Right lung (tissue), 10 donors: ENCODE measurements around the gene DYNLT4. TPM values are rescaled to one million over a fixed set of nuclear protein-coding genes. Genes with fewer than 3 reads are reported as not detected.
"Not testable (repeated sequence)": the region's sequence is repeated elsewhere in the genome, so short reads cannot be mapped to it uniquely, and the experiment has no call there.

Experiments used
- DNase-seq, 2 donors: peaks; one replicate each; pipeline ENCODE4 v3.0.0-alpha.2; 2013
- long read RNA-seq, 8 donors: transcript quantifications; one replicate each; lab custom pipeline, GENCODE V29; 2026
- polyA plus RNA-seq, 5 donors: library from polyadenylated mRNA; unstranded; fragments of 120-200 nt; gene quantifications; one replicate each; pipeline versions ENCODE4 v1.2.1 to v1.2.3, GENCODE V29; 2013; ENCODE audit warnings: inconsistent platforms in 1 of 5, low replicate concordance in 1 of 5; ENCODE audit not compliant: insufficient read length in 5 of 5, insufficient read depth in 1 of 5

Gene DYNLT4, protein sequence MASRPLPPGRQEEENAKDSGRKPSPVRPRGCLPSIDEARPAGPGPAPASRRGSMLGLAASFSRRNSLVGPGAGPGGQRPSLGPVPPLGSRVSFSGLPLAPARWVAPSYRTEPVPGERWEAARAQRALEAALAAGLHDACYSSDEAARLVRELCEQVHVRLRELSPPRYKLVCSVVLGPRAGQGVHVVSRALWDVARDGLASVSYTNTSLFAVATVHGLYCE
- polyA plus RNA-seq: 1 to 10 TPM in 1 of 5 donors, under 1 TPM in 4; 0.34 to 2.0 (median 0.74) TPM
- long read RNA-seq, donor 1, transcript TCTEX1D4-201 (1 exons, 763 nt): major isoform, 14 of 14 reads
- long read RNA-seq, donor 1, partial matches to known transcripts: 0 of 14 reads
- long read RNA-seq, donor 1, other reads (novel, unspliced or antisense): 0 of 14 reads
- long read RNA-seq, donor 2, partial matches to known transcripts: 0 of 4 reads
- long read RNA-seq, donor 2, other reads (novel, unspliced or antisense): 0 of 4 reads
- long read RNA-seq, donor 3, transcript TCTEX1D4-201 (1 exons, 763 nt): major isoform, 7 of 7 reads
- long read RNA-seq, donor 3, partial matches to known transcripts: 0 of 7 reads
- long read RNA-seq, donor 3, other reads (novel, unspliced or antisense): 0 of 7 reads
- long read RNA-seq, donor 4, partial matches to known transcripts: 0 of 2 reads
- long read RNA-seq, donor 4, other reads (novel, unspliced or antisense): 0 of 2 reads
- long read RNA-seq, donor 5, partial matches to known transcripts: 0 of 3 reads
- long read RNA-seq, donor 5, other reads (novel, unspliced or antisense): 0 of 3 reads
- long read RNA-seq, donor 6, transcript TCTEX1D4-201 (1 exons, 763 nt): major isoform, 16 of 16 reads
- long read RNA-seq, donor 6, partial matches to known transcripts: 0 of 16 reads
- long read RNA-seq, donor 6, other reads (novel, unspliced or antisense): 0 of 16 reads
- long read RNA-seq, donor 7, transcript TCTEX1D4-201 (1 exons, 763 nt): major isoform, 12 of 12 reads
- long read RNA-seq, donor 7, partial matches to known transcripts: 0 of 12 reads
- long read RNA-seq, donor 7, other reads (novel, unspliced or antisense): 0 of 12 reads
- long read RNA-seq, donor 8, partial matches to known transcripts: 0 of 2 reads
- long read RNA-seq, donor 8, other reads (novel, unspliced or antisense): 0 of 2 reads

DNA sequence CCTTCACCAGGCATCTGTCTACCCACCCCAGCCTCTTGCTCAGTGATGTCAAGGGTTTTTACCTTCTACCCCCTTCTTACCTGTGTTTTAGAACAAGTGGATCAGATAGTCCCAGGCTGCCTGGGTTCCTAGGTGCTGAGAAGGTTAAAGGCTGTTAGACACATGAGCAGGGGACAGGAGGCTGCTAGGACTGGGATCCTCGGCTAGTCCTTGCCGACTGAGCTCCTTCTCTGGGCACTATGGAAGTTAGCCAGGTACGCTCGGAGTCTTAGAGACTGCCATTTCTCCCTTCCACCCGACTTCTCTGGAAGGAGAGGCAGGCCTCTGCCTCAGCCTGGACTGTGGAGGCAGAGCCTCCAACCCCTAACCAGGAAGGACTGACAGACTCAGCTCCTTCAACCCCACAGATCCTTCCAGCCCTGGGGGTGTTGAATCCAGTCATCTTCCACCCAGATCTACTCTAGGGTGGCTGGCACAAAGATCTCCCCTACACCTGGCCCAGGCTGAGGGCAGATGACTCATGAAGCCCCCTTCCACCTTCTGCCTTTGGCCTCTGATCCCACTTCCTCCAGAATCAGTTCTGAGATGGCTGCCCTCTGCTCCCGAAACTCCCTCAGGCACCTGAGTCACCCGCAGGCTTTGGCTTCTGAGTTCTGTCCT lies at the start of gene DYNLT4:
Gene DYNLT4, minus strand, starts transcription at position 648 of the 660 bp plus-strand sequence. CDS start 683 bp downstream, outside the sequence.
- no peak for DNase-seq

DNA sequence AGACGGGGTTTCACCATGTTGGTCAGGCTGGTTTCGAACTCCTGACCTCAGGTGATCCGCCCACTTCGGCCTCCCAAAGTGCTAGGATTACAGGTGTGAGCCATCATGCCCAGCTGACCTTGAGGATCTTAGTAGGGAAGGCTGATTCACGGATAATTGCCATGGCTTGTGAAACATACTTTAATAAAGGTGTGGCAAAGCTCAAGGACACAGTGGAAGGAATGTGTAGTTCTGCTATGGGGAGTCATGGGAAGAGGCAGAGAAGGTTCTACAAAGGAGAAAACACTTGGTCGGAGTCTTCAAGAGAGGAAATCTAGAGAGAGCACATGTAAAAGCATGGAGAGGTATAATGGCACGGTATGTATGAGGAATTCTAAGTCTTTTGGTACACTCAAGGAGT lies 48.6 kb upstream of the DYNLT4 start:
- DNase-seq: no peak

DNA sequence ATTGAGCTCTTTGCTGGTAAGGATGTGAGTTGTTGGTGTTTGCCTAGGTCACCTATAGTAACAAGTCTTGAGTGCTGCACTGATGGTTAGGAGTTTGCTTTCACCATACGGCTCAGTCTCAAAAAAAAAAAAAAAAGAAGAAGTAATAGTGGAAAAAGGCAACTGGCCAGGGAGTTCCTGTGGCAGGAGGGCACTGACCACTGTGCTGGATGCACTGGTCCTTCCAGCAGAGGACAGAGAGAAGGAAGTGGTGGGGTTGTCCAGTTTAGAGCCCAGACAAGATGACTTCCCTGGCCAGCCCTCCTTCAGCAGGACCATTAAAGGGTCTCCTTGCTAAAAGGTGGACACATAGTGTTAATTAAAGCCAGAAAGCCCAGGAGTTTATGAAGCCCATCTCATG lies 47.8 kb upstream of the DYNLT4 start:
- DNase-seq: no peak

DNA sequence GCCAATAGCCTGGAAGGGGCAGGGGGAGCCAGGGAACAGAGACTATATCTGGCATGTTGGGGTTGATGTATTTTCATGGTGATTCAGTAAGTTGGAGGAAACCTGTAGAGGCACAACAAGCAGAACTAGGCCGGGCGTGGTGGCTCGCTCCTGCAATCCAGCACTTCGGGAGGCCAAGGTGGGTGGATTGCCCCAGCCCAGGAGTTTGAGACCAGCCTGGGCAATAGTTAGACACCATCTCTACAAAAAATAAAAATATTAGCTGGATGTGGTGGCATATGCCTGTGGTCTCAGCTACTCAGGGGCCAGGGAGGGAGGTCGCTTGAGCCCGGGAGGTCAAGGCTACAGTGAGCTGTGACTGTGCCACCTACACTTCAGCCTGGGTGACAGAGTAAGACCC lies 46.0 kb upstream of the DYNLT4 start:
- DNase-seq: no peak

DNA sequence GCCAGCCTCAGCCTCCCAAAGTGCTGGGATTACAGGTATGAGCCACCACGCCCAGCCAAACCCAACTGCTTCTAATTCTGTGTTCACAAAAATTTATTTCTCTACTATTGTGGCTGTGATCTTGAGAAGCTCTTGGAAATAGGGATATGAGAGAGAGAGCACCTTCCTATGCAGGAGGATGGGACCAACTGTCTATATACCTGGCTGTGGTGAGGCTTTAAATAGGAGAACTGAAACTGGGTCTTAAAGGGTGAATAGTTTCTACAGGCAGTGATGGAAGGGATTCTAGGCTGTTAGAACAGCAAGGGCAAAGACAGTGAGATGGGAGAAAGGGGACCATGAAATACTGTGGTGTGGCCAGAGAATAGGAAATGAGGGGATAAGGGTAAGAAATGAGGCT lies 44.2 kb upstream of the DYNLT4 start:
- DNase-seq: no peak

DNA sequence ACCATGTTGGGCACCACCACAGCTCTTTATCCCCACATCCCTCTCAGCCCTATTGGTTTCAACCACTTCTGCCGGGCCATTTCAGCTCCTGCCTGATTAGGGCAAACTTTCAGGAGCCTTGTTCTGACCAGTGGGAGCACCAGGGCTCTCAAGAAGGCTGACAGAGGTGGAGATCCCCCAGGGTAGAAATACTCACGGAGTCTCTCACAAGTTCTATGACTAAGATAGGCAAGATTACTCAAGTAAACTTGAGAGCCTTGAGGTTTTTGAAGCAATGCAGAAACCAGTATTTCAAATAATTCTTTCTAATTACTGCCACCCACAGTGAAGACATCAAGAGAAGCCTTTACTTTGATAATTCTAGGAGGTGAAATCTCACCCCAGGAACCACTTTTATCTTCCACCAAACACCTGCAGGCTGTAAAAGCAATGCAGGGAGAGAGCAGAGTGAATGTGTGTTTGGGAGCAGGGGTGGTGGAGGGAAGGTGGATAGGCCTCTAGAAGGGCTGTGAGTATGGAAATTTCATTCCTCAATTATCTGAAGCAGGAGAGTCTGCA lies 42.5 kb upstream of the DYNLT4 start:
- no peak for DNase-seq

DNA sequence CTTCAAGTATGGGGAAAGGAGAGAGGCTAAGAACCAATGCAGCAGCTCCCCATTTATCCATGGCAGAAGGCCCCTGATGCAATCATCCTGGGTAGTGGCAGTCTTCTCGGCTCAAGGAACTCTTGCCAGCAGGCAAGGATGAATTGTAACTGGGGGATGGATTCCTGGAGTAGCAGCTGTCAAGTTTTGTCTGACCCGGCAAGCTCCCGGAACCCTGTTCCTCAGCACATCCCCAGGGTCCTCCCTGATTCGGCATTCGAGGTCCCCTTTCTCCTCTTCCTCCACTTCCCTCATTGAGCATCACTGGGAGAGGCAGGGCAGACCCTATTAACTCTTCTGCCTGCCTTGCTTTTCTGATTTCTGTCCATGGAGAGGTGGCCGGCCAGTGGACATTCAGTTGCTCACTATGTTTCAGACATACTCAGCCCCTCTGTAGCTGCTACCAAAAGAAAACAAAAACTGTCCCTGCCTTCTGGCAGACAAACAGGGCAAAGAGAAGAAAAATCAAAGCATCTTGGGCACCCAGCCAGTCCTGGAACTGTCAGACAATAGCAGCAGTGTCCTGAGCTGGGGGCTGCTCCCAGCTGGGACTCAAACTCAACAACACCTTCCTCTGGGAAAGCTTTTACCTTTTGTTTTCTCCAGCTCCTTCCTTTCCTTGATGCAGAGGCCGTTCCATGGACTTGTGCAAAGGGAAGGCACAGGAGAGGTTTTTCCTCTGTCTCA lies 41.5 kb upstream of the DYNLT4 start:
- DNase-seq: no peak

DNA sequence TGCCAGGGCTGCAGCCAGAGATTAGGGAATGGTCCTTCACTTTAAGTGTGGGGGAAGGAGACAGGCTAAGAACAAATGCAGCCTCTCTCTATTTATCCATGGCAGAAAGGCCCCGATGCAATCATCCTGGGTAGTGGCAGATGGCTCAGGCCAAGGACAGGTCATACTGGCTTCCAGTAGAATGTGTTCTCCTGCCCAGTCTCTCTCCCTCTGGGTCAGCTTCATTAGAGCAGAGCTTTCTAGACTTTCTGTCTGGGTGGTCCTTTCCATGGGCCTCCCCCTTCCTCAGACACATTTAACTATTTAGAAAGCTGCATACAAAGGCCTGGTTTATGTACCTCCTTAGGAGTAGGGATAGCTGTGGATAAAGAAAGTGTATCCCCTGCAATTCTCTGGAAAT lies 40.7 kb upstream of the DYNLT4 start:
- no peak for DNase-seq

DNA sequence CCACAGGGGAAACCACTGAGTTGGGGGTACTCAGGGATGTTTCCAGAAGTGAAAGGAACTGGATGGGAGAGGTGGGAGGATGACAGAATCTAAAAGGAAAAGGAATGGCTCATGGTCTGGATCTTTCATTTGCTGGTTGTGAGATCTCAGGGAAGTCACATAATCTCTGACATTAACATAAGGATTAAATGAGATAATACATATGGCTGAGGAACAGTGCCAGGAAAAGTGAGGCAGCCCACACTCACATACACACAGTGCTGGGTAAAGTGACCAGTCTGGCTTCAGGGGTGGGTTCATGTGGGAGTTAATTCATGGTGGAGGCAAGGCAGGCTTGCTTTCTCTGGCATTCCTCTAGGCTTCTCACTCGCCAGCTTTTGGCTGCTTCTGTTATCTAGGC lies 39.8 kb upstream of the DYNLT4 start:
- no peak for DNase-seq

DNA sequence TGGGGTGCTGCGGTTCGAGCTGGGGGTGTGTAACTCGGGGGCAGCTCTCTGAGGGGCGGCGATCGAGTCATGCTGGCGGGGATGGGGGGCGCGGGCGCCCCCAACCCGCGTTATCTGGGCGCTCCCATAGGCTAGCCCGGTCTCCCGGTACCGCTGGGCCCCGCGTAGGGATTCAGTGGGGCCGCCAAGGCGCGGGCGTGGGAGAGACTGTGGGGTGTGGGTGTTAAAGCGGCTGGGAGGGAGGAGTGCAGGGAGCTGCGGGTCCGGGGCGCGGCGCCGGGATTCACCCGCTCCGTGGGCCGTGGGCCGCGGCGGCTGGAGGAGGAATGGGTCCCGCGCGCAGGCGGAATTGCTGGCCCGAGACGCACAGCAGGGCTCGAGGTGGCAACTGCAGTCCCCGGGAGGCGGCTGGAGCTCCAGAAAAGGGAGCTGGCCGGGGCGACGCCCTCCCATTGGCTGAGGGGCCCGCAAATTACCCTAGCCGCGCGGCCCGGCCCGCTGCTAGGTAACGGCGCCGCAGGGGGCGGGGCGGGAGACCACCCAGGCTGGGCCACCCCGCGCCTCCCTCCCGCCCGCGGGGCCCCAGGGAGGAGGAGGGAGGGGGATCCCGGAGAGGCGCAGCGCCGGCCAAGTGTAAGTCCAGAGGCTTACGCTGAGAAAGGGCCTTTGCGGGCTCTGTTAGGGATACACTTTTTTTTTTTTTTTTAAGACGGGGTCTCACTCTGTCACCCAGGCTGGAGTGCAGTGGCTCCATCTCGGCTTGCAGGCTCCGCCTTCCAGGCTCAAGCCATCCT lies 35.9 kb upstream of the DYNLT4 start, which contains the start of gene PTCH2:
Gene PTCH2, minus strand, starts transcription at position 392 of the 794 bp plus-strand sequence. Its CDS starts 321 bp downstream, at position 71.
- peak; percentile 90 to 91 for DNase-seq

DNA sequence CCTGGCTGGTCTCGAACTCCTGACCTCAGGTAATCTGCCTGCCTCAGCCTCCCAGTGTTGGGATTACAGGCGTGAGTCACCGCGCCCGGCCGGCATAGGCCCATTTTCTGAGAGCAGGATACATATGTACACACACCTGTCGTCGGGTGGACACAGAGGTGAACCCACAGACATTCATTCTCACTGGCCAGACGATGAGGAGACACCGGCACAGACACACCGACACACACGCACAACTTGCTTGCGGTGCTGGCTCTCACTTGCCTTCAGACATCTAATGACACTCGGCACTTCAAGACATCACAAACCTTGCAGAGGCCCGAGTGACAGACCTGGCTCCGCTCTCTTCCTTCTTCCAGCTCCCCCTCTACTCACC lies 35.3 kb upstream of the DYNLT4 start:
- DNase-seq: no peak

DNA sequence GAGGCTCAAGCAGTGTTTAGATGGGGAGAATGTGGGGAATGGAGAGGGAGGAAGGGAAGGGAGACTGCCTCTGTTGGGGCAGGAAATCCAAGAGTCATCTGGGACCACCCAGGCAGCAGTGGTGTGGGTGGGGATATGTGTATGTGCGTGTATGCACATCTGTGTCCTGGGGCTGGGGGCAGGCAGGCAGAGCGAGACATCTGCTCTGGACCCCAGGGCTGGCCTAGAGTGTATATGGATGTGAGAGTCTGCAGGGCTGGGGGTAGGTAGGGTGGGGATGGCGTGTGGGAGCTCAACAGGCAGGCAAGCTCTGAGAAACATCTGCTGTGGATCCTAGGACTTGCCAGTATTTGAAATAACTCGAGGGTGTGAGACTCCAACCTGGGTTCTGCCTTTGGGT lies 32.4 kb upstream of the DYNLT4 start:
- no peak for DNase-seq

DNA sequence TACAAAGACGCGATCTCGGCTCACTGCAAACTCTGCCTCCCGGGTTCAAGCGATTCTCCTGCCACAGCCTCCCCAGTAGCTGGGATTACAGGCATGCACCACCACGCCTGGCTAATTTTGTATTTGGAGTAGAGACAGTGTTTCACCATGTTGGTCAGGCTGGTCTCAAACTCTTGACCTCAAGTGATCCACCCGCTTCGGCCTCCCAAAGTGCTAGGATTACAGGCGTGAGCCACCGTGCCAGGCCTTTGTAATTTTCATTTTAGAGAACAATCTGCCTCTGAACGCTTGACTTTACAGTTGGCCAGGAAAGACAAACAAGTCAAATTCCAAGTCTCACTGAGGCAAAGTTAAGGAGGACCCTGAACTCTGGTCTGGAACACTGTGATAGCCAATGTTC lies 31.1 kb upstream of the DYNLT4 start:
- DNase-seq: not testable (repeated sequence)

DNA sequence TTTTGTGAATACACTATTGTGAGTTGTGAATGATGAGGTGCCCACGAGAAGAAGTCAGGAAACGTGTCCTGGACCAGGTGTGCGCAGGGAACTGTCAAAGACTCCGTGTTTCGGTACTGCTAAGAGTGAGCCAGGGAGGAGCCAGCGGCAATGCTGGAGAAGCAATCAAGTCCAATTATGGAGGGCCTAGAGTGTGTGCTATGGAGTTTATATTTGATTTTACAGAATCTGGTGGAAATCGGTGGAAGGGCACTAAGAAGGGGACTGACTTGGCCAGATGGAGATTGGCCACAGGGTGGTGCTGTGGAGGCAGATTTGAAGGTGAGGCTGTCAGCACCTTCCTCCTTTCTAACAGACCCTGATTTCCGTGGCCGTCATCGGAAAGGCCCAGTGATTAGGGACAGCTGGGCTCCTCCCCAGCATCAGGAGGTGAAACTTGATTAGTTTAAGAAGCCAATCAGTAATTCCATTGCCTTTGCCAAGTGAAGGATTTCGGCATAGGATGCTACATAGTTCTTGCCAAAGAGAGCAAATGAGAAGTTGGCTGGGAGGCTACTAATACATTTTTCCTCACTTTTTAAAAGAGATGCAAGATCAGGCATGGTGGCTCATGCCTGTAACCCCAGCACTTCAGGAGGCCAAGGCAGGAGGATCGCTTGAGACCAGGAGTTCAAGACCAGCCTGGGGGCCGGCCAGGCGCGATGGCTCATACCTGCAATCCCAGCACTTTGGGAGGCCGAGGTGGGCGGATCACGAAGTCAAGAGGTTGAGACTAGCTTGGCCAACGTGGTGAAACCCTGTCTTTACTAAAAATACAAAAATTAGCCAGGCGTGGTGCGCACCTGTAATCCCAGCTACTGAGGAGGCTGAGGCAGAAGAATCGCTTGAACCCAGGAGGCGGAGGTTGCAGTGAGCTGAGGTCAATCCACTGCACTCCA lies 28.9 kb upstream of the DYNLT4 start:
- DNase-seq: peak in 1 of 2 donors; percentile 74

DNA sequence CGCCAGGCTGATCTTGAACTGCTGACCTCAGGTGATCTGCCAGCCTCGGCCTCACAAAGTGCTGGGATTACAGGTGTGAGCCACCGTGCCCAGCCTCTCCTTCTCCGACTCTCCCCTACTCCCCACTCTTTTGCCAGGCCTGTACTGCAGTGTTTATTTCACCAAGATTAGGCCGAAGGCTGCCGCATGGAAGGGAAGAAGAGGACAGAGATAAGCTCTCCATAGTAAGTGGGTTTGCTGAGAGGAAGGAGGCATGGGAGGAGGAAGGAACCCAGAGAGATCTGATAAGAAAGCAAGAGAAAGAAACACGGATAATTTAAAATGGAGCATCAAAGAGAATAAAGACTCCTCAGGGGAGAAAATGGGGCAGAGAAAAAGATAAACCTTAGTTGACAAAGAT lies 27.2 kb upstream of the DYNLT4 start:
- no peak for DNase-seq

DNA sequence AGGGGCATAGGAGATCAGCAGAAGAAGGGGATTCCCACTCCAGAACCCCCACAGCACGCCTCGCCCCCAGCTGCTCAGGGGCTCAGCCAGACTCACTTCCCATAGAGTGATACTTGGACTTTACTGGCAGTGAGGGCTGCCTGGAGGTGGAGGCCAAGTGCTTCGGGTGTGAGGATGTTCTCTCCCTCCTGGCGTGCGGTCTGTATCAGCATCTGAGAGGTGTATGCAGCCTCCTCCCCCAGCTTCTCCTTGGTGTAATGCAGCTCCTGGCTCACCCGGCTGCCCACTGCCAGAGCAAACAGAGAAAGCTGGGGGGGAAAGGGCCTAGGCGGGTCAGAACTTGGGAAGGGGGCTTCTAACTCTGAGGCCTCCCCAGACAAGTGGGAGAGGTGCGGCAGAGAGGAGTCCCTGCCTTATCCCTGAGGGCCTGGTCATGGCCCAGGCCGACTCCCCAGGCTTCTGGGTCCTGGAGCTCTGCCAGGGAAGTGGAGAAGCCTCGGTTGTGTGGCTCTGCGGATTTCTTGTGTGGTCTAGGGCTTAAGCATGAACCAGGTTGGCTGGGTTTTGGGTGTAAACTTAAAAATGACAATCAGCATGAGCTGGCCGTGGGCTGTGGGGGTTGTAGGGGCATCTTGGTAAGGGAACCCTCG lies 25.0 kb upstream of the DYNLT4 start:
- no peak for DNase-seq

DNA sequence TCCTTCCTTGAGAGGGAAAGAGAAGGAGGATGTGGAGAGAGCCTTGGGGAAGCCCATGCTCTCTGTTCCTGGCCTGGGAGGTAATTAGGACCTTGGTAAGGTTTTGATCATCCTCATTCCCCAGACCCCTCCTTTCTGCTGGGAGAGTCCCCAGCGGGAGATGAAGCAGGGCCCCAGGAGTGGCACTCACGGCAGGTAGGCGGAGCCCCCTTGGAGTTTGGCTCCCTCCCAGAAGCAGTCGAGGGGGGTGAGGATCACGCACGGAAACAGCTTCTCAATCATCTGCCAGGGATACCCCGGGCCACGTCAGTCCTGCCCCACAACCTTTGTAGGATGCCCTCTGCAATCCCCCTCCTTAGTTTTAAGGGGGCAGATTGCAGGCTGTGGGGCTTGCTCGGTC lies 24.4 kb upstream of the DYNLT4 start:
- DNase-seq: no peak

DNA sequence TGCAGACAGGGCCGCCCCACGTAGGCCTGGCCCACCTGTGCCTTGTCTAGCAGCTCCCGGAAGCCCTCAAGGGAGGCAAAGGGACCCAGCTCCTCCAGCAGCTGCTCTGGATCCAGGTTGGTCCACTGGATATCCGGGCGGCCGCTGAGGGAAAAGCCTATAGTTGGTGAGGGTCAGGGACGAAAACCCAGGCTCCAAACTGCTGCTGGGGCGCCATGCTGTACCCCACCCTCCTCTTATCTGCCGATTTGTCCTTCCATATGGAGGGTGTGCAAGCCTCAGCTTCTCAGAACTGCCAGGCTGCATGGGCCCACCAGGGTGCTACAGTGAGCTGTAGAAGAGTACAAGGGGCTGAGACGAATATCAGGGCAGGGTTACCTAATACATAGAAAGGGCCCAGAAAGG lies 23.8 kb upstream of the DYNLT4 start:
- no peak for DNase-seq
